Measurements from ENCODE around the gene SHISA4.
"Not testable (repeated sequence)": the region's sequence is repeated elsewhere in the genome, so short reads cannot be mapped to it uniquely, and the experiment has no call there.

The SHISA4 gene

DNA sequence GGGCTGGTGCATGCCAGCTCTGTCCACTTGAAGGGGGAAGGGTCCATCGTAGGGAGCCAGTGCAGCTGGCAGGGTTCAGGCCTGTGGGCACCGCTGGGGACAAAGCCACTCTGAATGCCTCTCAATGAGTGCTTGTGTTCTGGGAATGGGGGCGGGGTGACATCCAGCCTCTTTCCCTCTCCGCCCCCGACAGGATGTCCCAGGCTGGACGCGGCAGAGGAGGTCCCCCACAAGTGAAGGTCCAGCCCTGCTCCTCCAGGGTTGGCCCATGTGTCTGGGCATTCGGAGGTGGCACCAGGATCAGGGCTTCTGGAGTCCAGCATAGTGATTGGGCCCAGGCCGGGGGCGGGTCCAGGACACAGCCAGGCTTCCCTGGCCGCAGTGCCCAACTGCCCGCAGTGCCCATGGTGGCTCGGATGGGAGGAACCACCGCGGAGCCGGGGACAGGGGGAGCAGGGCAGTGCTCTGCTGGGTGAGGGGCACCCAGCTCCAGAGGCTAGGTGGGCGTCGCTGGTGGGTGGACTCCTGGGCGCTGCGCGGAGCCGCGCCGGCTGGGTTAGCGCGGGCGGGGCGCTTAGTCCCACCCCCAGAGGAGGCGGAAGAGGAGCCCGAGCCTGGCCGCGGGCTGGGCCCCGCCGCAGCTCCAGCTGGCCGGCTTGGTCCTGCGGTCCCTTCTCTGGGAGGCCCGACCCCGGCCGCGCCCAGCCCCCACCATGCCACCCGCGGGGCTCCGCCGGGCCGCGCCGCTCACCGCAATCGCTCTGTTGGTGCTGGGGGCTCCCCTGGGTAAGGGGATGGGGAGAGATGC lies at the start of gene SHISA4:
SHISA4 (plus strand) TSS at position 617 of the 808 bp plus-strand sequence; CDS start at position 714, 97 bp downstream.
- no peak for DNase-seq

DNA sequence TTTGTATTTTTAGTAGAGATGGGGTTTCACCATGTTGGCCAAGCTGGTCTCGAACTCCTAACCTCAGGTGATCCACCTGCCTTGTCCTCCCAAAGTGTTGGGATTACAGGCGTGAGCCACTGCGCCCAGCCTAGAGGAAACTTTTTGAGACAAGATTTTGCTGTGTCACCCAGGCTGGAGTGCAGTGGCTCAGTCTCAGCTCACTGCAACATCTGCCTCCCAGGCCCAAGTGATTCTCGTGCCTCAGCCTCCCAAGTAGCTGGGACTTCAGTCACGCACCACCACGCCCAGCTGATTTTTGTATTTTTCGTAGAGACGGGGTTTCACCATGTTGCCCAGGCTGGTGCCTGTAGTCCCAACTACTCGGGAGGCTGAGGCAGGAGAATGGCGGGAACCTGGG lies 49.6 kb upstream of the SHISA4 start:
- DNase-seq: not testable (repeated sequence)

DNA sequence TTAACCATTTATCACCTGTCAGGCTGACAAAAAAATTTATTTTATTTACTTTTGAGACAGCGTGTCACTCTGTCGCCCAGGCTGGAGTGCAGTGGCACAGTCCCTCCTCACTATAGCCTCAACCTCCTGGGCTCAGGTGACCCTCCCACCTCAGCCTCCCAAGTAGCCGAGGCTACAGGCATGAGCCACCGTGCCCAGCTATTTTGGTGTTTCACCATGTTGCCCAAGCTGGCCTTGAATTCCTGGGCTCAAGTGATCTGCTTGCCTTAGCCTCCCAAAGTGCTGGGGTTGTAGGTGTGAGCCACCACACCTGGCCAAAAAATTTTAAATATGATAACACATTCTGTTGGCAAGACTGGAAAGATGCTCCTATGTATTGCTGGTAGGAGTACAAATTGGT lies 48.6 kb upstream of the SHISA4 start:
- no peak for DNase-seq

GRCh38 chr1:201840490-201840889 lies 48.2 kb upstream of the SHISA4 start:
- DNase-seq: no peak

- no peak for DNase-seq
Observed at GRCh38 chr1:201841265-201841912, 47.3 kb upstream of the SHISA4 start.

DNA sequence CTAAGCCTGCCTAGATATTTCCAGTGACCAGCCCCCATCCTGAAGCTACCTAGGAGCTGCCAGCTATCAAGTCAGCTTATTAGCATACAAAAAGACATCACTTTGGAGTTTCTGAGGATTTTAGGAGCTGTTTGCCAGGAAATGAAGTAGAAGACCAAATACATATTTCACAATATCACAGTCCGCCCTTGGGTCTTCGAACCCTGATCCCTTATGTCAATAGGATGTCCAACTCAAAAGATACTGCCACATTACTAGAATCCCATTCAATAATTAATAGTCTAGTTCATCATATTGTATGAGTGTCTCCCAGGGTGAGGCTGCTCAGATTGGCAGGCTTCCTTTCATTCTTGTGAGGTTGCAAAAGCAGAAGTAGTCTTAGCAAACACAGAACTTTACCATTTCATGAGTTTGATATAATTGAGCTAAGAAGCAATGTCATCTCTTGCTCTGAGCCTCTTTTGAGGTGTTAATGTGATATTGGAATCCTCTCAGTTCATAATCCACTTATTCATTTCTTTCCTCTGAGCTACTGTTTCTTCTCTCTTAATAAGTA lies 46.1 kb upstream of the SHISA4 start:
- no peak for DNase-seq

DNA sequence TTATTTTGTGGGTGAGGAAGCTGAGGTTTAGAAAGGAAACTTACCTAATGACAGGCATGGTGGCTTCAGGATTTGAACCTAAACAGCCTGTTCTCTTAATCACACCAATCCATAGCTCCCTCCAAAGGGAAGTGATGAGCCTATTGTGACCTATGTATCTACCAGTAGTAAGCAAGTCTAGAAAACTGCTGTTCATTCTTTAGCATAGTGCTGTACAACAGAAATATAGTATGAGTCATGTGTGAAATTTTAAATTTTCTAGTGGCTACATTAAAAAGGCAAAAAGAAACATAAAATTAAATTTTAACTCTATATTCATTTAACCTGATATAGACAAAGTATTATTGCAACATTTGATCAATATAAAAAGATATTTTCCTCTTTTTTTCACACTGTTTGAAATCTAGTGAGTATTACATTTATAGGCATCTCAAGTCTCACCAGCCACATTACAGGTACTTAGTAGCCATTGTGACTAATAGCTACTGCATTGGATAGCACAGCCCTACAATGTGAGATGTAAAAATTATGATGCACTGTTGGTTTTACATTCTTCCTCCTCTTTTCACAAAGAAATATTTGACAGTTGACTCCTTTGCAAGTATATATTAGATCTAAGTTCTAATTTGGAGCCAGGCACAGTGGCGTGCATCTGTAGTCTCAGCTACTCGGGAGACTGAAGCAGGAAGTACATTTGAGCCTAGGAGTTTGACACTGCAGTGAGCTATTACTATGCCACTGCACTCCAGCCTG lies 43.2 kb upstream of the SHISA4 start:
- DNase-seq: no peak

GRCh38 chr1:201847150-201847549 lies 41.5 kb upstream of the SHISA4 start:
- DNase-seq: no peak

DNA sequence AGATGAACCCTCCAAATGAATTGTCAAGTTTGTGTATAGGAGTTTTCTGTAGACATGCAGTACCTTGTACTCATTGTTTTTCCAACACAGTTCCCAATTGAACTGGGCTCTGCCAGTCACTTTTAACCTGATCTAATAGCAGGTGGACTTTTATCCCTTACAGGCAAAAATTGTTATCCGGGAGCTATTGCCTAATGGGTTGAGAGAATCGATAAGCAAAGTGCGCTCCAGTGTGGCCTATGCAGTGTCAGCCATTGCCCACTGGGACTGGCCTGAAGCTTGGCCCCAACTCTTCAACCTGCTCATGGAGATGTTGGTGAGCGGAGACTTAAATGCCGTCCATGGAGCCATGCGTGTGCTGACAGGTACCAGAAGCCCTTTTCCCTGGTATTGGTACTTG lies 40.5 kb upstream of the SHISA4 start:
- DNase-seq: no peak

DNA sequence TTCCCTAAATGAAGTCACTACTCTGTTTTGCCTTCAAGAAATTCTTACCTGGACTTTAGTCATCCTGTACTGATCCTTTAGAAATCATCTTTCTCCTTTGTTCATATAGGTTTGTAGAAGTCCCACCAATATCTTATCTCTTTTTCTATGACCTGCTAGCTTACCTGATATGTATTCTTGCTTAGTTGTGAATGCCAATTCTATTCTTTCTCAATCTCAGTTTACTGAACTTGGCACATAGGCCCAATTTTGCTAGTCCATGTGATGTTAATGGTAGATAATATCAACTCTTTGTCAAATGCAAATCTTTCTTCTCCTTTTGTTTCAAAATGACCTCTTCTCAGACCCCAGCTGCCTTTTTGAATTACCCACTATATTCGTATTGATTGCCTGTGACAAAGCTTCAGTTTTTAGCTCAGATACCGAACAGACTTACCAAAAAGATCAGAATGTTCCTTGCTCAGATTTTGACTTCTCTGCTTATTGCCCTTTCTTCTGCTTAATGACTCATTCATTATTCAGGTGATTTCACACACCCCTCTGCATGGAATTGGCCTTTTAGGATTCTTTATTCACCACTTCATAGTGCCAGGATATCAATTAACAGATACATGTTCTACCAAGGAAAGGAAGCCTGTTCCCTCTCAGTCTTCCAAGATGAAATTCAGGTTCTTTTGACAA lies 39.2 kb upstream of the SHISA4 start:
- no peak for DNase-seq

GRCh38 chr1:201850053-201850397 lies 38.7 kb upstream of the SHISA4 start:
- no peak for DNase-seq

GRCh38 chr1:201851949-201852348 lies 36.7 kb upstream of the SHISA4 start:
- no peak for DNase-seq

DNA sequence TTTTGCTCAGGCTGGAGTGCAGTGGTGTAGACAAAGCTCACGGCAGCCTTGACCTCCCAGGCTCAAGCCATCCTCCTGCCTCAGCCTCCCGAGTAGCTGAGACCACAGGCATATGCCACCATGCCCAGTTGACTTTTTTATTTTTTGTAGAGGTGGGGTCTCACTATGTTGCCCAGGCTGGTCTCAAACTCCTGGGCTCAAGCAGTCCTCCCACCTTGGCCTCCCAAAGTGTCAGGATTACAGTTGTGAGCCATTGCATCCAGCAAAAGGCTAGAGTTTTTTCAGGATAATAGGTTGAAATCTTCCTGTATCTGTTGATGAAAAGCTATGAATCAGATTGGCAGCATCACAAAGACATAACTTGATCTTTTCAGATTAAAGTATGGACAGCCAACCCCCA lies 32.0 kb upstream of the SHISA4 start:
- DNase-seq: not testable (repeated sequence)

- DNase-seq: no peak
Observed at GRCh38 chr1:201859424-201859823, 29.3 kb upstream of the SHISA4 start.

DNA sequence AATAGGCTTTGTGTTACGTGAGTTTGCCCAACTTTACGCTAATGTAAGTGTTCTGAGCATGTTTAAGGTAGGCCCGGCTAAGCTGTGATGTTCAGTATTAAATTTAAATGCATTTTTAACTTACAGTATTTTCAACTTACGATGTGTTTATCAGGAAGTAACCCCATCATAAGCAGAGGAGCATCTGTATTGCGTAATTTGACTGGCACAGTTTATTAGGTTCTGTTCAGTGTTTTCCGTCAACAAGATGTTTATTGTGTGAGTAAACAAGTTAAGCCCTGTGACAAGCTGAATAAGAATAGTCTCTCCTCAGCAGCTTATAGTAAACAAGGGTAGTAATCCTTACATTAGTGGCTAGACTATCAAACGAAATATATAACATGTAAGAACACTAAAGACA lies 27.2 kb upstream of the SHISA4 start:
- no peak for DNase-seq

DNA sequence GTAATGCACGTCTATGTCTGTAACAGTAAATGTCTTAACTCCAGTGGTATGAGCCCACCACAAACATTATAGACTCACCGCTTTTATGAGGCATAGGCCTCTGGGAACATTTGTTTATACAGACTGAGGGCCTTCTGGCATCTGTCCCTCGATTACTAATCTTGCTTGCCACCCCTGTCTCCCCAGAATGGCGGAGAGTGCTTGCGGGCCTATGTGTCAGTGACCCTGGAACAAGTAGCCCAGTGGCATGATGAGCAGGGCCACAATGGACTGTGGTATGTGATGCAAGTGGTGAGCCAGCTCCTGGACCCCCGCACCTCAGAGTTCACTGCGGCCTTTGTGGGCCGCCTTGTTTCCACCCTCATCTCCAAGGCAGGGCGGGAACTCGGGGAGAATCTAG lies 18.3 kb upstream of the SHISA4 start:
- DNase-seq: no peak

DNA sequence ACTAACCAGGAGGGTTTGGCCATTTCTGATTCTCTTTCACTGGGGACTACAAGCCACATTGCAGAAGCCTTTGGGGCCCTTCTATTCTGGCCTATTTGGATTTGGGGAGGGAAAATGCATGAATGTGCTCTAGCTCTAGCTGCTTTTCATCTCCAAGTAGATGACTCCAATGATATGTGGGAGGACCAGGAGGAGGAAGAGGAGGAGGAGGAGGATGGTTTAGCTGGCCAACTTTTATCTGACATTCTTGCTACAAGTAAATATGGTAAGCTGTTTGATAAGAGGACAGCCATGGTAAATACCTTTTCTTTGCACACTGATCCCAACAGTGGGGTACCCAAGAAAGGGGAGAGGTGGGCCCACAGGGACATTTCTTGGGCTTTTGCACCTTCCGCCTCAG lies 14.0 kb upstream of the SHISA4 start:
- no peak for DNase-seq

- no peak for DNase-seq
Observed at GRCh38 chr1:201876148-201876818, 12.4 kb upstream of the SHISA4 start.

DNA sequence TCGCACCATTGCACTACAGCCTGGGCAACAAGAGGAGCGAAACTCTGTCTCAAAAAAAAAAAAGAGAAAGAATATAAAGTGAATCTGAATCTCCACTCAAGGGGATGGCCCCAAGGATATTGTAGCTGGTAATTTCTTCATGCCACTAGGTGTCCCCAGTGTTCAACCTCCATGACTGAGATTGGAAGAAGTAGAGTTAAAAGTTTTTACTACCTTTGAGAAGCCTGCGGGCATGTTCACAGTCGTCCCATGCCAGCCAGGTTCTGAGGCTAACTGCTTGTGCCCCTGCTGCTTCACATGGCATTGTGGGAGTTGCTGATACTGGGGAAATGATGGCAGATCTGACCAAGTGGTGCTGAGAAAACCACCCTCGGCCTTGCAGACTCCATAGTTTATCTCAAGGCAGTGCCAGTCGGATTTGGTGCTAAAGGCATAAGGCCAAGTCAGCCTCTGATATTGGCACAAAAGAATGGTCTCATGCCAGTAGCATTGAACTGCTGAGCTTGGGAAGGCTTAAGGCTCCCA lies 10.8 kb upstream of the SHISA4 start:
- DNase-seq: no peak

GRCh38 chr1:201880928-201881571 lies 7.6 kb upstream of the SHISA4 start:
- DNase-seq: no peak

DNA sequence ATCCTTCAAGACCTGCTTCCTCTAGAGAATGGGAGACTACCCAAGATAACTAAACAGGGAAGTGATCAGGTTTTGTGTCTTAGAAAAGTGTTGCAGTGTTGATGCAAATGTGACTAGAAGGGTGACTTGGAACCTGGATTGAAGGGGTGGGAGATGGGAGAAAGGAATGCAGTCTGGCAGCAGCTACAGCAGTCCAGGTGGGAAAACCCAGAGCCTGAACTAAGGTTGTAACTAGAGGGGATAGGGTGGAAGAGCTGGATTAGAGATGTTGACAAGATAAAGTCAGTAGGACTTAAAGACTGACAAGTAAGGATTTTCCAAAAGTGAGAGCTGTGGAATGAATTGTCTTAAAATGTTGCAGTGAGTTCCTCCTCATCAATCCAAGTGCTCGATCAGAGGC lies 7.1 kb upstream of the SHISA4 start:
- no peak for DNase-seq
